GM21367 (cell line): ENCODE results near the gene PIR.
A peak's percentile ranks its signal among the peaks of the same experiment; 100 is the strongest.

Experiments
- ATAC-seq: cut with Tn5 transposase; IDR thresholded peaks from one replicate; pipeline ENCODE4 v1.9.1; 2021; ENCODE audit not compliant: unreplicated experiment

The PIR gene

GRCh38 chrX:15350329-15350996 lies 142.7 kb downstream of the PIR start:
- no peak for ATAC-seq

- no peak for ATAC-seq
Measured at GRCh38 chrX:15349046-15349445, 144.1 kb downstream of the PIR start.

GRCh38 chrX:15345976-15346375 lies 147.2 kb downstream of the PIR start:
- ATAC-seq = no peak

GRCh38 chrX:15344106-15344505 lies 149.0 kb downstream of the PIR start:
- no peak for ATAC-seq

- no peak for ATAC-seq
Measured at GRCh38 chrX:15343075-15343476, 150.1 kb downstream of the PIR start.

GRCh38 chrX:15340867-15341266 lies 152.3 kb downstream of the PIR start:
- no peak for ATAC-seq

GRCh38 chrX:15336023-15336413 lies 157.1 kb downstream of the PIR start:
- no peak for ATAC-seq

- ATAC-seq = peak; percentile 99
Measured at GRCh38 chrX:15335135-15336022, 157.8 kb downstream of the PIR start, which contains the start of gene PIGA. Gene PIGA, minus strand, starts transcription at chrX:15335523. Its CDS starts 3,593 bp downstream, at chrX:15331930.
